ENCODE data around the gene CHRNE. TPM values are rescaled to one million over a fixed set of nuclear protein-coding genes. Genes with fewer than 3 reads are reported as not detected.
A peak's percentile ranks its signal among the peaks of the same experiment; 100 is the strongest.

The CHRNE gene
- total and polyA plus RNA-seq, 2 of the 13 experiments (the other 11 are each of a cell fraction or from before 2014, with no cell fraction given) = 0.53 to 0.59 TPM

- TF ChIP-seq ZNF318 (CRISPR knock-in tag; IDR thresholded peaks at IDR 0.05) (no peak), RELA (CRISPR knock-in tag; IDR thresholded peaks at IDR 0.05) (no peak), EED (CRISPR knock-in tag; IDR thresholded peaks at IDR 0.05) (peak; percentile 86; the same call in 1 of the 2 replicates), POGZ (CRISPR knock-in tag; IDR thresholded peaks at IDR 0.05) (no peak), RFXAP (CRISPR knock-in tag; IDR thresholded peaks at IDR 0.05; ENCODE audit: borderline replicate concordance) (no peak), GTF2F1 (IDR thresholded peaks at IDR 0.05; ENCODE audit: low read length) (no peak), CC2D1A (CRISPR knock-in tag; IDR thresholded peaks at IDR 0.05) (no peak), TBX2 (CRISPR knock-in tag; IDR thresholded peaks at IDR 0.05; ENCODE audit: borderline replicate concordance) (peak; percentile 76), ZNF292 (CRISPR knock-in tag; IDR thresholded peaks at IDR 0.05; ENCODE audit: borderline replicate concordance, low read depth) (no peak), MIXL1 (CRISPR knock-in tag; IDR thresholded peaks at IDR 0.05) (no peak), SOX6 (IDR thresholded peaks at IDR 0.05) (no peak), SOX6 (CRISPR knock-in tag; IDR thresholded peaks at IDR 0.05) (0 out of 2 replicates have a peak, but pooled peaks have one; percentile 10), ESRRA (CRISPR knock-in tag; IDR thresholded peaks at IDR 0.05; ENCODE audit: low read depth) (peak; percentile 9; the same call in 1 of the 2 replicates), PRMT3 (CRISPR knock-in tag; IDR thresholded peaks at IDR 0.05; ENCODE audit: borderline replicate concordance, low read depth) (no peak), ZNF550 (CRISPR knock-in tag; IDR thresholded peaks at IDR 0.05; ENCODE audit: borderline replicate concordance) (0 out of 2 replicates have a peak, but pooled peaks have one; percentile 94), MXD3 (CRISPR knock-in tag; IDR thresholded peaks at IDR 0.05) (0 out of 2 replicates have a peak, but pooled peaks have one; percentile 19), ATF5 (CRISPR knock-in tag; IDR thresholded peaks at IDR 0.05; ENCODE audit: low read depth) (no peak), GLMP (CRISPR knock-in tag; IDR thresholded peaks at IDR 0.05; ENCODE audit: borderline replicate concordance) (no peak), TAF15 (IDR thresholded peaks at IDR 0.05; ENCODE audit: low read depth, low read length, poor library complexity, severe bottlenecking) (no peak)
Measured at GRCh38 chr17:4947411-4948165, 44.7 kb upstream of the CHRNE start (continued).
